ENCODE measurements around the gene REEP6.
"Not testable (repeated sequence)": the region's sequence is repeated elsewhere in the genome, so short reads cannot be mapped to it uniquely, and the experiment has no call there.

REEP6 gene

DNA sequence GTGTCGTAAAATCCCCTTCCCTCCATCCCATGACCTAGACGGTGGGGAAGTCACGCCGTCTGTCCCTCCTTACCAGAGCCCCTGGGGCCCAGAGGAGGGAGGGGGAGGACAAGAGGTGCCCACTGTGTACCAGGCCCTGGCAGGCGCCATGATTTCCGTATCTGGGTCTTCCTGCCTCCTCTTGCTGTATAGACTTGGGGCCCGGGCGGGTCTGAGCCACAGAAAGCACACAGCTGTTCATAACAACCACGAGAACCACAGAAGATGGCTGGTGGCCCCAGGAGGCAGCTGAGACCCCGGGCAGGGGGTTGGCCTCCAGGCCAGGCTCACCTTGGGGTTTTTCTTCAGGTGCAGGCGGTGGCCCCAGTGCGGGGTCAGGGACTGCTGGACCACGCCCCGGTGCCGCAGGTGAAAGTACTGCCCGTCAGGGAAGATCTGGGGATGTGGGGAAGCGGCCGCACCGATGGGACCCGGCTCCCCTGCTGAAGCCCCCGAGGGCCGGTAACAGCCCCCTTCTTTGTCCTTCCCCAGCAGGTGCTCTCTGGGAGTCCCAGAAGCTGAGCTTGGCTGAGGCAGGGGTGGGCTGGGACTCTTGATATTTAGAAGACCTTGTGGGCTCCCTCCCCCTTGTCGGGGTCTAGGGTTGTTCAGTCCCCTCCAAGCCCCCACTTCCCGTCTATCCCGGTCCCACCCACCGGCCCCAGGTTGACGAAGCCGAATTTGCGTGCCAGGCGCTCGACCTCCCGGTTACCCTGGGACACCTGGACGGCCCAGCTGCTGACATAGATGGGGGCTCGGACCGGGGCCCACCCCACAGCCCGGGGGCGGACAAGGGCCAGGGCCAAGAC is 1.3 kb upstream of the REEP6 start:
- DNase-seq (ENCODE audit: low read depth in 2 of 2) = no peak

DNA sequence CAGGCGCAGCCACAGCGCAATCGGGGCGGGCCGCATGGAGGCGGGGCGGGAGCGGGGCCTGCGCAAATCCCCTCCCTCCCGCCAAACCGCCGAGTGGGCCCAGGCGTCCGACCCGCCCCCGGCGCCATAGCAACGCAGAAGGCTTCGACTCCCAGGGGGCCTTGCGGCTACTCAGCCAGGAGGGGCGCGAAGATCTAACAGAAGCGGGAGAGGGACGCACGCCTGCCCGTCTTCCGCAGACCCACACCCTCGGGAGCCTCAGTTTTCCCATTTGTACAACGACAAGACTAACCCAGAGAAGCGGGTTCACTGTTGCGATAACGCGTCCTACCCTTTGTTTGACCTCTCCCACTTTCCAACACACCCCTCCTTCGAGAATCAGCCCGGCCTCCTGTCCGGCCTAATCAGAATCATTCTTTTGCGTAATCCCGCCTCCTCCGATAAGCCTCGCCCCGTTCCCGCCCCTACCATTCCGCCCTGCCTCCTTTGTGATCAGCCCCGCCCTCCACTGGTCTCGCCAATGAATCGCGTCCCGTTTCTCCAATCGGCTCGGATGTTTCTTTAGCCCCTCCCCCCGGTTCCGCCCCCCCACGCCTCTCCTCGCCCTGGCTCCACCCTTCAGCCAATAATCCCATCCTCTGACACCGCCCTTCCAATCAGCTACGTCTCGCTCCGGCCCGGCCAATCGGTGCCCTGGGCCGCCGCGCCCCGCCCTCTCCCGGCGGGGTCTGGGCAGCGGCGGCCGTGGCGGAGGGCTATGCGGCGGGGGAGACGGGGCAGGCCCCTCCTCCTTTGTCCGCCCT is 469 bp upstream of the REEP6 start, which contains the start of gene PCSK4:
Gene PCSK4 (minus strand): TSS at position 40 of the 803 bp plus-strand sequence. CDS start 4 bp downstream, at position 36.
- DNase-seq (ENCODE audit: low read depth in 2 of 2) = peak; percentile 92 to 95

GRCh38 chr19:1491849-1492170 is 829 bp downstream of the REEP6 start:
- no peak for DNase-seq (ENCODE audit: low read depth in 2 of 2)

- DNase-seq (ENCODE audit: low read depth in 2 of 2) = no peak
These were observed 1.6 kb downstream of the REEP6 start for GRCh38 chr19:1492474-1493006.

- DNase-seq (ENCODE audit: low read depth in 2 of 2) = no peak
These were observed 3.3 kb downstream of the REEP6 start for GRCh38 chr19:1494115-1494815.

DNA sequence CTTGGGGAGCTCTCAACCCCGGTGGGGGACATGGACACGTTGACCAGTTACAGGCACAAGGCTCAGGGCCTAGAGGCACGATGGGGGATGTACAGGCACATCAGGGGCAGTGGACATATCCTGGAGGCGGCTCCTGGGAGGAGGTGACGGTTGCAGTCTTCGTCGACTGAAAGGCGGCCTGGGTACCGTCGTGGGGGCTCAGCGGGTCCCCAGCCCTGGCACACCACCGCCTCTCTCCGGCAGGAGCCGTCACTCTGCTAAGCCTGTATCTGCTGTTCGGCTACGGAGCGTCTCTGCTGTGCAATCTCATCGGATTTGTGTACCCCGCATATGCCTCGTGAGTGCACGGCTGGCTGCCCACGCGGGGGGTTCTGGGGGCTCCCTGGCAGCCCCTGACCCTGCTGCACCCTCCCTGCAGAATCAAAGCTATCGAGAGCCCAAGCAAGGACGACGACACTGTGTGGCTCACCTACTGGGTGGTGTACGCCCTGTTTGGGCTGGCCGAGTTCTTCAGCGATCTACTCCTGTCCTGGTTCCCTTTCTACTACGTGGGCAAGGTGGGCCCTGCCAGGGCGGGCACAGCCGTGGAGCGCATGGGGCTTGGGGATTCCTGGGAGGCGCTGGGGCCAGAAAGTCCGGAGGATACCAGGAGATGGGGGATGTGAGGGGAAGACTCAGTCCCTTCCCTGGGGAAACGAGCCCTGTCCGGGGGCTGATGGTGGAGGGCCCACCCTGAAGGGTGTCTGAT is 4.2 kb downstream of the REEP6 start:
- DNase-seq (ENCODE audit: low read depth in 2 of 2) = no peak

- no peak for DNase-seq (ENCODE audit: low read depth in 2 of 2)
These were observed 5.1 kb downstream of the REEP6 start for GRCh38 chr19:1495799-1496713.

DNA sequence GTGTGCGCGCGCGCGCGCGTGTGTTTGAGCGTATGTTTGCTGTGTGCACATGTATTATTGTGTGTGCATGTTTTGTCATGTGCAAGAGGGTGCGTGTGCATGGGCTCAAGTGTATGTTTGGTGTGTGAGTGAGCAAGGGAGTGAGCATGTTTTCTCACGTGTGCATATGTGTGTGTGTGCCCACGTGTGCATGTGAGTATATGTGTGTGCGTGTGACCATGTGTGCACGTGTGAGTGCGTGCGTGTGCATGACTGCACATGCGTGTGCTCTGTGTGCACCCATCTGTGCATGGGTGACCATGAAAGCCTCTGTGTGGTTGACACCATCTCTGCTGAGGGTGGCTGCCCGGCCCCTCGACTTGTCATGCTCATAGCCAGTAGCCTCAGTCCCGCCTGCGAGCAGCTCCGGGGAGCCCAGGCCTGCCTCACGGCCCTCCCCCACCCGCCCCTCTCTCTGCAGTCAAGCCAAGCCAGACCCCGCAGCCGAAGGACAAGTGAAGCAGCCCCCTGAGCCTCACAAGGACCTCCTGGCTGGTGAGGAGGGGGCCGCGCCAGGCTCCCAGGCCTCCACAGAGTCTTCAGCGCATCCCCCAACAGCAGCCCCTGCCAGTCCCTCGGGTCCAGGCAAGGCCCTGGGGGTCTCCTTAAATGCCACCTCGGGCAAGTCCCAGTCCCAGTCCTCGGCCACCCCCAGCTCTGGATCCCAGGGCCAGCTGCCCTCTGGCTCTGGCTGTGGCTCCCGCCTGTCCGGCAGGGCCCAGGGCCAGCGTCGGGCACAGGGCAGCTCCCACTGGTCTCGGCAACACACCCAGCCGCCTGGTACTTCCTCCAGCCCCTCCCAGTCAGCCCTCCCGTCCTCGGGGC is 6.0 kb downstream of the REEP6 start:
- DNase-seq (ENCODE audit: low read depth in 2 of 2) = no peak

- DNase-seq (ENCODE audit: low read depth in 2 of 2) = no peak
These were observed 6.7 kb downstream of the REEP6 start for GRCh38 chr19:1497578-1498235.

- not testable (repeated sequence) for DNase-seq (ENCODE audit: low read depth in 2 of 2)
These were observed 8.2 kb downstream of the REEP6 start for GRCh38 chr19:1499231-1499630.

GRCh38 chr19:1501200-1501595 is 10.2 kb downstream of the REEP6 start:
- DNase-seq (ENCODE audit: low read depth in 2 of 2) = no peak

DNA sequence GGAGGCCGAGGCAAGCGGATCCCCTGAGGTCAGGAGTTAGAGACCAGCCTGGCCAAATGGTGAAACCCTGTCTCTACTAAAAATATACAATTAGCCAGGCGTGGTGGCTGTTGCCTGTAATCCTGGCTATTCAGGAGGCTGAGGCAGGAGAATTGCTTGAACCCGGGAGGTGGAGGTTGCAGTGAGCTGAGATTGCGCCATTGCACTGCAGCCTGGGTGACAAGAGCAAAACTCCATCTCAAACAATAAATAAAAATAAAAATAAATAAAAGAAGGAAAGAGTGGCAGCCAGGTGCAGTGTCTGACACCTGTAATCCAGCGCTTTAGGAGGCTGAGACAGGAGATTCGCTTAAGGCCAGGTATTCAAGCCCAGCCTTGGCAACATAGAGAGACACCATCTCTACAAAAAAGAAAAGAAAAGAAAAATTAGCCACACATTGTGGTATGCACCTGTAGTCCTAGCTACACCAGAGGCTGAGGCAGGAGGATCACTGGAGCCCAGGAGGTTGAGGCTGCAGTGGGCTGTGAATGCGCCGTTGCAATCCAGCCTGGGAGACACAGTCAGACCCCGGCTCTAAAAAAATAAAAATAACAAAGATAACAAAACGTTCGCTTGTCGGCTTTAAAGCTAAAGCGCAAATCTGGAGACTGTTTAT is 11.6 kb downstream of the REEP6 start:
- DNase-seq (ENCODE audit: low read depth in 2 of 2) = no peak

DNA sequence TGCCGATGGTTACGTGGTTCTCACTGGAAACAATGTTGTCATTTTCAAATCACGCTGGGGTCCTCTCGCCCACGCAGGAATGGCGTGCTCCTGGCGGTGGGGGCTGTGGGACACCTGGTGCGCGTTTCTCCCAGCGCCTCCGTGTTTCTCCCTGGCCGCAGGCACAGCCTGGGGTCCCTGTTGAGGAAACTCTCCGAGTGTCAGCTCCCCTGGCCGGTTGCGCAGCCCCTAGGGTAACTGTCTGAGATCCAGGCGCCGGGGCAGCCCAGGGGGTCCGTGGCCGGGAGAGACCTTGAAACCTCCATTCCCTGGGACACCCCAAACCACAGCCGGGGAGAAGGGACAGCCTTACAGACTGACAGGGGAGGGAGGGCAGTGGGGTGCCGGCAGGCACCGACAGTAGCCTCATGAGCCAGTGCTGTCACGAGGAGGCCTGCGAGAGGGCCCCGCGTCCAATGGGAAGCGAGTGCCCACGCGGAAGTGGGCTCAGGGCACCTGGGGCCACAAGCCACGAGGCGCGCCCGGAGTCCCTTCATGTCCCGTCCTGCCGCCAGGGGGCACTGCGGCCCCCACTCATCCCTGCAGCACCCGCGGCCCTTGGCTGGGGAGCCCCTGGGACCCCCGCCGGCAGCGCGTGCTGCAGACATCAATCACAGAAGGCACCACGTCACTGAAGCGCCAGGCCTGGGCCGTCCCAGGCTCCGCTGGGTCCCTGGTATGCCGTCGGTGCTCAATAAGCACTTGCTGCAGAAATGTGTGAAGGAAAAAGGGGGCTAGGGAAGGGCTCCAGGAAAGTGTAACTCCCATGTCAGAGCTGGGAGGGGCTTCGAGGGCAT is 12.3 kb downstream of the REEP6 start:
- DNase-seq (ENCODE audit: low read depth in 2 of 2) = peak; percentile 55 to 69

DNA sequence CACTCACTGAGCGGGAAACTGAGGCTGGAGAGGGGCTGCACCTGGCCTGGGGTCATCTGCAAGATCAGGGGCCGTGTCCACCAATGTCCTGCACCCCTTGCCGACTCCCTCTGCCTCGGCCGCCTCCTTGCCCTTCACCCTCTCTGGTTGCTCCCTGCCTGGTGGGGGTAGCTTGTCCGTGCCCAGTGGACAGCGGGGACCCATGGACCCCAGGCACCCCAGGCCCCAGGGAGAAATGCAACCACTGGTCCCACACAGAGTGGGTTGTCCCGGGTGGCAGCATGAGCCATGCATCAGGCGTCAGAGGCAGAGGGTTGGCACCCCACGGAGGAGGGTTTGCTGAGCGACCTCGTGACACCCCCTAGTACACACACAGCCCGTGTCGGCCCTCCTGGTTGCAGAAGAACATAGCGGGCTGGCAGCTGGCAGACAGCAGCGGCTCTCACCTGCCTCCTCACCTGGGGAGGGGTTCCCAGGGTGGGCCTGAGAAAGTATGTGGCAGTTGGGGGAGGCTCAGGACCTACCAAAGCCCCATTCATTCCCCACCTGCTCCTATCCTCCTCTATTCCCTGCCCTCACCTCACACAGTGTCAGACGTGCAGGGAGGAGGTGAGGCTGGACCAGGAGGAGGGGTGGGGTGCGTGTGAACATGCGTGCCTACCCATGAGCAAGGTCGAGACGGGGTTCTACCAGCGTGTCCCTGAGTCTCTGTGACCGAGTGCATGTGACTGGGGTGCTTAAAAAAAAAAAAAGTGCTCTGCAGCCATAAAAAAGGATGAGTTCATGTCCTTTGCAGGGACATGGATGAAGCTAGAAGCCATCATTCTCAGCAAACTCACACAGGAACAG is 13.2 kb downstream of the REEP6 start:
- no peak for DNase-seq (ENCODE audit: low read depth in 2 of 2)

DNA sequence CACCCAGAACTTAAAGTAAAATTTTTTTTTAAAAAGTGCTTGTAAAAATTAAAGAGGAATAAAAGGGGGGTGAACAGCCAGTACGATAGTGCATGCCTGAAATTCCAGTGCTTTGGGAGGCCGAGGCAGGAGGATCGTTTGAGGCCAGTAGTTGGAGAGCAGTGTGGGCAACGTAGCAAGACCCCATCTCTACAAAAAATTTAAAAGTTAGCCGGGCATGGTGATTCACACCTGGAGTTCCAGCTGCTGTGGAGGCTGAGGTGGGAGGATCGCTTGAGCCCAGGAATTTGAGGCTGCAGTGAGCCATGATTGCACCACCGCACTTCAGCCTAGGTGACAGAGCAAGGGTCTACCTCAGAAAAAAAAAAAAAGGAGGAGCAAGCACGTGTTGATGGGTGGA is 14.0 kb downstream of the REEP6 start:
- DNase-seq (ENCODE audit: low read depth in 2 of 2) = no peak
